ENCODE measurements around the gene TMEM272.

- TF ChIP-seq CTCF (conservative IDR thresholded peaks at IDR 0.05; ENCODE audit: low read depth in 2 of 2): no peak
- TF ChIP-seq POLR2AphosphoS5 (IDR thresholded peaks at IDR 0.05; ENCODE audit: low read depth): no peak
- no peak for TF ChIP-seq REST (IDR thresholded peaks at IDR 0.05; ENCODE audit: unreplicated experiment)
These were observed 47.7 kb upstream of the TMEM272 start for GRCh38 chr13:51892657-51893056.

All from GM23338 (cell line).